Measurements from ENCODE around the gene CHTOP. TPM values are rescaled to one million over a fixed set of nuclear protein-coding genes. Genes with fewer than 3 reads are reported as not detected.

Gene CHTOP
- polyA plus RNA-seq, 1 experiment, result 36.8 TPM

DNA sequence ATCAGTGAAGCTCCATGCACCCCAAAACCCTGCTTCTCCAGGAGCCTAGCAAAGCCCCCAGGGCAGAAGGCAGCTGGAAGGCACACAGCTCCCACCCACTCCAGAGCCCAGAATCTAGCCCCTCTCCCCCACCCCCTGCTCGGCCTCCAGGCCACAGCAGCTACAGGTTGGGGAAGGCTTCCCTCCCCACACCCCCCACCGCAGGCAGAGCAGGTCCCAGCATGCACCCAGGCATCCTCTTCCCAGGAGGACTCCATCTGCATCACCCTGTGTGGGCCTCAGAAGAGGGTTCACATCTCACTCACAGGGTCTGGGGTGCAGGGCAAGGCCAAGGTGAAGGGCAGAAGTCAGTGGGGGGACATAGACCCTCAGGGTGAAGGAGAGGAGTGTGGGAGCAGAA is 18.5 kb upstream of the CHTOP start:
- no peaks in the 10 kb centered on the region for H3K27me3 ChIP-seq (ENCODE audit: control insufficient read depth, insufficient read depth, low read length)
- H3K36me3 ChIP-seq (ENCODE audit: control insufficient read depth, insufficient read depth, low read length), result 0 out of 2 replicates have a peak, but pooled peaks cover 1% of the 10 kb centered on the region
- no peak overlapping the region for H3K4me3 ChIP-seq (ENCODE audit: low read depth, low read length)
- ChIA-PET CTCF (interaction anchor here (1.0 to 11.6 kb wide), 8 partner anchors 12 to 133 kb away, joined by 3 to 194 read pairs (median 12); partner anchors contain the start of genes S100A1 and S100A13), POLR2A (interaction anchor here (0.6 kb wide), 1 partner anchor 70 kb away, joined by 3 read pairs; no protein-coding TSS in a partner anchor)
- no peak for DNase-seq (ENCODE audit: low read depth)
- TF ChIP-seq, protein P1, sequence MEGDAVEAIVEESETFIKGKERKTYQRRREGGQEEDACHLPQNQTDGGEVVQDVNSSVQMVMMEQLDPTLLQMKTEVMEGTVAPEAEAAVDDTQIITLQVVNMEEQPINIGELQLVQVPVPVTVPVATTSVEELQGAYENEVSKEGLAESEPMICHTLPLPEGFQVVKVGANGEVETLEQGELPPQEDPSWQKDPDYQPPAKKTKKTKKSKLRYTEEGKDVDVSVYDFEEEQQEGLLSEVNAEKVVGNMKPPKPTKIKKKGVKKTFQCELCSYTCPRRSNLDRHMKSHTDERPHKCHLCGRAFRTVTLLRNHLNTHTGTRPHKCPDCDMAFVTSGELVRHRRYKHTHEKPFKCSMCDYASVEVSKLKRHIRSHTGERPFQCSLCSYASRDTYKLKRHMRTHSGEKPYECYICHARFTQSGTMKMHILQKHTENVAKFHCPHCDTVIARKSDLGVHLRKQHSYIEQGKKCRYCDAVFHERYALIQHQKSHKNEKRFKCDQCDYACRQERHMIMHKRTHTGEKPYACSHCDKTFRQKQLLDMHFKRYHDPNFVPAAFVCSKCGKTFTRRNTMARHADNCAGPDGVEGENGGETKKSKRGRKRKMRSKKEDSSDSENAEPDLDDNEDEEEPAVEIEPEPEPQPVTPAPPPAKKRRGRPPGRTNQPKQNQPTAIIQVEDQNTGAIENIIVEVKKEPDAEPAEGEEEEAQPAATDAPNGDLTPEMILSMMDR (IDR thresholded peaks at IDR 0.05; ENCODE audit: insufficient read depth, low read depth, low read length), result no peak

DNA sequence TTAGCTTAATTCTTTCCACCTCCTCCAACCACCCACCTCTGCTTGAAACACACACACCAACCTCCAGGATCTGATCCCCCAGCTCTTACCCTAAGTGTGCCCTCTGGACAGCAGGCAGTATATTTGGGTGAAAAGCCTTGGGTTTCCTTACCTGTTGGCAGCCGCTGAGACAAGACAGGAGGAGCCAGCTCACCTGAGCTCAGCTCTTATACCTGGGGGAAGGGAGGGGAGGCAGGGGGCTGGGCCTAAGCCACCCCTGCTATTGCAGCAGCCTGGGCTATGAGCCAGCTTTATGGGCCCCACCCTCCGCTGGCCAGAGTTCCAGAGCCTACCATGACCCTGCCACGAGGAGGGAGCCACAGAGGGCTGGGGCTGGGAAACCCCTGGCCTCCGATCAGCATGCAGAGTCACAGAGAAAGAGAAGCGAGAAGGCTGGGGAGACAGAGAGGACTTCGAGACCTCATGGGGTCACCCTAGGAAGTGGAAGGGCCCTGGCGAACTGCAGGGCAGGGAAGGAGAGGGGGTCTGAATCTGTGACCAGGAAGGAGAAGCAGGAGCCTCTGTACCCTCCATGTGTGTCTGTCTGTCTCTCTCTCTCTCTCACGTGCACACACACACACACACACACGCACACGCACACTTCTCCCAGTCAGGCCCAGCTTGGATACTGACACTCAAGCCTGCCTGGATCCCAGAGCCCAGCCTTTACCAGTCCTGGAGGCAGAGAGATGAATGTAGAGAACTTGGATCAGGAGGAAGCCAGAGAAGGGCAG is 17.5 kb upstream of the CHTOP start, which contains the start of gene S100A14:
S100A14 (minus strand) TSS at position 182 of the 773 bp plus-strand sequence. CDS start 467 bp downstream, outside the sequence.
- CTCF ChIA-PET, result interaction anchor here (0.6 to 11.6 kb wide), 12 partner anchors 9 to 171 kb away, joined by 3 to 194 read pairs (median 14); partner anchors contain the start of genes CHTOP, S100A1, S100A13 and S100A6
- POLR2A ChIA-PET, result interaction anchor here (0.9 kb wide), 1 partner anchor 11 kb away, joined by 3 read pairs; the partner anchor contains the start of gene S100A13
- H3K27me3 ChIP-seq (ENCODE audit: control insufficient read depth, insufficient read depth, low read length), result no peaks in the 10 kb centered on the region
- TF ChIP-seq, protein P1 (IDR thresholded peaks at IDR 0.05; ENCODE audit: insufficient read depth, low read depth, low read length), result no peak
- no peak within 1 kb of the TSS for H3K4me3 ChIP-seq (ENCODE audit: low read depth, low read length)
- DNase-seq (ENCODE audit: low read depth), result no peak
- H3K36me3 ChIP-seq (ENCODE audit: control insufficient read depth, insufficient read depth, low read length), result peaks cover 1% of the 10 kb centered on the region; the same call in 1 of the 2 replicates

DNA sequence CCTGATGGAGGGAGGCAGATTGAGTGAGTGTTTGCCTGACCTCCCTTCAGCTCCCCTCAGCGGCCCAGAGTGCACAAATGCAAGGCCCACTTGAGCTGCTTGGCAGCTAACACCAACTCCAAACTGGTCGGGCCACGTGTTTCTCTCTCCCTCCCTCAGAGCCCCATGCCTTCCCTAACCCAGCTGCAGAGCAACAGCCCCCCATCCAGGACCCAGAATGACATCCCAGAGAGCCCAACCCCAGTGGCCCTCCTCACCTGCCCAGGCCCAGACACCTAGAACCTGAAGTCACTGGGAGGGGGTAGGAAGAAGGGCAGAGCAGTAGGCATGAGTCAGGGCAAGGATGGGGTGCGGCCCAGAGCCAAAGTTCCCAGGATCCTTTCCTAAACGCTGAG is 17.0 kb upstream of the CHTOP start:
- ChIA-PET POLR2A (interaction anchor here (0.9 to 1.3 kb wide), 2 partner anchors 10 to 11 kb away, joined by 3 to 4 read pairs; partner anchors contain the start of gene S100A13), CTCF (interaction anchor here (0.6 to 11.6 kb wide), 16 partner anchors 9 to 170 kb away, joined by 3 to 194 read pairs (median 8); partner anchors contain the start of genes CHTOP, S100A1, S100A13 and S100A6)
- no peak for DNase-seq (ENCODE audit: low read depth)
- Histone ChIP-seq H3K4me3 (ENCODE audit: low read depth, low read length) (no peak overlapping the region), H3K36me3 (ENCODE audit: control insufficient read depth, insufficient read depth, low read length) (peaks cover 1% of the 10 kb centered on the region; the same call in 1 of the 2 replicates), H3K27me3 (ENCODE audit: control insufficient read depth, insufficient read depth, low read length) (no peaks in the 10 kb centered on the region)
- TF ChIP-seq, protein P1 (IDR thresholded peaks at IDR 0.05; ENCODE audit: insufficient read depth, low read depth, low read length), result no peak

DNA sequence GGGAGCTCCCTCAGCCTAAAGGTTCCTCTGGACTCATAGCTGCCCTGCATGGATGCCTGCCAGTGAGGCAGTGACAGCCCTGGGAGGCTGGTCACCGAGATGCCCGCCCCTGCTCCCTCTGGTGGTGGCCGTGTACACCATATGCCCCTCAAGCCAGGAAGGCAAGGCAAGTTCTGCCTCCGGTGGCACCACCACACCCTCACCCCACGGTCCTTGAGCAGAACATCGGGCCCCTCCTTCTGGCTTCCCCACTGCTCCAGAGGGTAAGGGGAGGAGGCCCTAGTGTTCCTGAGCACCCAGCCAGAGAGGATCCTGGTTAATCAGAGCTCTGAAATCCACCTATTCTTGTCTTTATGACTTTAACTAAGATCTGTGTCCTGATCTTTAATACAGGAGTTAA is 16.2 kb upstream of the CHTOP start:
- ChIA-PET CTCF (interaction anchor here (0.7 to 11.6 kb wide), 19 partner anchors 10 to 122 kb away, joined by 3 to 194 read pairs (median 7); partner anchors contain the start of genes CHTOP, S100A1, S100A13 and S100A6), POLR2A (interaction anchor here (1.3 kb wide), 1 partner anchor 10 kb away, joined by 4 read pairs; the partner anchor contains the start of gene S100A13)
- no peaks in the 10 kb centered on the region for H3K27me3 ChIP-seq (ENCODE audit: control insufficient read depth, insufficient read depth, low read length)
- TF ChIP-seq, protein P1 (IDR thresholded peaks at IDR 0.05; ENCODE audit: insufficient read depth, low read depth, low read length), result peak; percentile 89
- no peak for DNase-seq (ENCODE audit: low read depth)
- no peak overlapping the region for H3K4me3 ChIP-seq (ENCODE audit: low read depth, low read length)
- peaks cover 4% of the 10 kb centered on the region for H3K36me3 ChIP-seq (ENCODE audit: control insufficient read depth, insufficient read depth, low read length)

DNA sequence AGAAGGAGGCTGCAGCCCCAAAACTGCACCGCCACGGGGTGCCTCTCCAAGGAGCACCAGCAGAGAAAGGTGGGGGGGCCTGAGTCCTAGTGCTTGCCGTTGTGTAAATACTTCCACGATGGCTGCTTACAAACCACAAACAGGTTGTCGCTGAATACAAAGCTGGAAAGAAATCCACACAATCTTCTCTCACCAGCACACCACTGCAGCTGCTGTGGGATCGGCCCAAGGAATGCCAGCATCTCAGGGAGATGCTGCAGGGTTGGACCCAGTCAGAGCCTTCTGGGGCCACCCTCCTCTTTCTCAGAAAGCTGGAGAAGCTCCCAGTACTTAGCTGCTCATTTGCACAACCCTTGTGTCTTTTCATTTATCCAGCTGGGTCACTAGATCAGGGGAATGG is 14.7 kb upstream of the CHTOP start:
- Histone ChIP-seq H3K27me3 (ENCODE audit: control insufficient read depth, insufficient read depth, low read length) (no peaks in the 10 kb centered on the region), H3K36me3 (ENCODE audit: control insufficient read depth, insufficient read depth, low read length) (peaks cover 7% of the 10 kb centered on the region), H3K4me3 (ENCODE audit: low read depth, low read length) (no peak overlapping the region)
- TF ChIP-seq, protein P1 (IDR thresholded peaks at IDR 0.05; ENCODE audit: insufficient read depth, low read depth, low read length), result no peak
- no peak for DNase-seq (ENCODE audit: low read depth)
- CTCF ChIA-PET, result interaction anchor here (1.1 to 11.6 kb wide), 10 partner anchors 8 to 108 kb away, joined by 3 to 194 read pairs (median 18); partner anchors contain the start of genes CHTOP, S100A1, S100A13 and S100A2
- POLR2A ChIA-PET, result no interaction called here

All from BJ (cell line).